ENCODE data around the gene TPM1.

DNA sequence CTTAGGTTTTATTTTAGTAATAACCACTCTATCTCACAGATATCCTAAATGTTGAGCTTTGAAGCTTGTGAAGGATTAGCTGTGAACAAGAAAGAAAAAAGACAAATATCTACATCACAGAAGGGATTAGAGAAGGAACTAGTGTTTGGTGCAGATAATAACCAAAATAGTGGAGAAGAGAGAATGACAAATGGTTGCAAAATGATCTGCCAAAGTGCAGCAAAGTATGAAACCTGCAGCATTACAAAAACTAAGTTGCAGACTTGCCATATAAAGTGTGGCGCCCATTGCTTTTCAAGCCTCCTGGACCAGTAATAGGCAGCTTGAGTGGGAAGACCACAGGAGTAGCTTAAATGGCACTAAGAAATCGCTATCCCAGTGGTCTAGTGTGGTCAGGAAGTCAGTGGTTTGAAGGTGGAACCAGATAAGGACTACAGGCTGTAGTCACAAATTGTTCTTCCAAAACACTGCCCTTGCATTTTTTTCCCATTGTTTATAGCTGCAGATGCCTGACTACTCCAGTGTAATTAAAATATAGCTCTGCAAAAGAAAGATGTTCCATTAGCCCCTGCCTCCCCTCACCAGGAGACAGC lies 20.7 kb downstream of the TPM1 start:
- TF ChIP-seq, protein P1, sequence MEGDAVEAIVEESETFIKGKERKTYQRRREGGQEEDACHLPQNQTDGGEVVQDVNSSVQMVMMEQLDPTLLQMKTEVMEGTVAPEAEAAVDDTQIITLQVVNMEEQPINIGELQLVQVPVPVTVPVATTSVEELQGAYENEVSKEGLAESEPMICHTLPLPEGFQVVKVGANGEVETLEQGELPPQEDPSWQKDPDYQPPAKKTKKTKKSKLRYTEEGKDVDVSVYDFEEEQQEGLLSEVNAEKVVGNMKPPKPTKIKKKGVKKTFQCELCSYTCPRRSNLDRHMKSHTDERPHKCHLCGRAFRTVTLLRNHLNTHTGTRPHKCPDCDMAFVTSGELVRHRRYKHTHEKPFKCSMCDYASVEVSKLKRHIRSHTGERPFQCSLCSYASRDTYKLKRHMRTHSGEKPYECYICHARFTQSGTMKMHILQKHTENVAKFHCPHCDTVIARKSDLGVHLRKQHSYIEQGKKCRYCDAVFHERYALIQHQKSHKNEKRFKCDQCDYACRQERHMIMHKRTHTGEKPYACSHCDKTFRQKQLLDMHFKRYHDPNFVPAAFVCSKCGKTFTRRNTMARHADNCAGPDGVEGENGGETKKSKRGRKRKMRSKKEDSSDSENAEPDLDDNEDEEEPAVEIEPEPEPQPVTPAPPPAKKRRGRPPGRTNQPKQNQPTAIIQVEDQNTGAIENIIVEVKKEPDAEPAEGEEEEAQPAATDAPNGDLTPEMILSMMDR (IDR thresholded peaks at IDR 0.05) = no peak
- TF ChIP-seq POLR2A (IDR thresholded peaks at IDR 0.05) (no peak), POLR2AphosphoS5 (IDR thresholded peaks at IDR 0.05) (no peak)

All from prostate gland (tissue), 2 donors.